Stomach smooth muscle (tissue), 2 donors: Measurements from ENCODE around the gene UVRAG.
A peak's percentile ranks its signal among the peaks of the same experiment; 100 is the strongest.

Source experiments
- H3K27ac ChIP-seq: one replicate; pipeline ENCODE4 v1.7.0; 2013; ENCODE audit warnings: mild to moderate bottlenecking, low read length, inconsistent platforms
- H3K27me3 ChIP-seq, 2 donors: one replicate each; pipeline ENCODE4 v1.7.0; 2013; ENCODE audit warnings: low read length in 2 of 2; ENCODE audit not compliant: insufficient read depth in 2 of 2, control insufficient read depth in 1 of 2
- H3K36me3 ChIP-seq, 2 donors: one replicate each; pipeline ENCODE4 v1.7.0; 2013; ENCODE audit warnings: low read length in 2 of 2; ENCODE audit not compliant: control insufficient read depth in 2 of 2, insufficient read depth in 2 of 2
- H3K4me1 ChIP-seq: one replicate; pipeline ENCODE4 v1.7.0; 2013; ENCODE audit warnings: low read length; ENCODE audit not compliant: control insufficient read depth, insufficient read depth
- H3K4me3 ChIP-seq, 2 donors: one replicate each; pipeline ENCODE4 v1.7.0; 2013; ENCODE audit warnings: low read length in 2 of 2
- H3K9ac ChIP-seq, 2 donors: one replicate each; pipeline ENCODE4 v1.7.0; 2013; ENCODE audit warnings: low read length in 2 of 2, mild to moderate bottlenecking in 1 of 2
- H3K9me3 ChIP-seq, 2 donors: one replicate each; pipeline ENCODE4 v1.7.0; 2013; ENCODE audit warnings: low read length in 2 of 2; ENCODE audit not compliant: control insufficient read depth in 2 of 2
- donor health status: healthy.
- donor health status: Pancreatic carcinoma.

UVRAG gene

DNA sequence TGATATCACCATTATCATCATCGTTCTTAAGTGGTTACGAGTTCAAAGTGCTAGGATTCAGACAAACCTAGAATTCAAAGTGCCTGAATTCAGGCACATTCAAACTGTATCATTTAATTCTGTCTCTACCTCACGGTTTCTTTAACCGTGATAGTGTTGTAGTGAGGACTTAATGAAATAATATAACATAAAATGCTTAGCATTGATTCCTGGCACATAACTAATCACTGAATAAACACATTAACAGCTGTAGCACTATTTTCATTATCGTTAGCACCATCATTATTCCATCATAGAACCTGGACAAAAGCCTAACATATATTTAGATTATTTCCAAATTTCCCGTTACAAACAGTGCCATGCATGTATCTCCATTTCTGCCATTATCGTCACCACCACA is 289.3 kb downstream of the UVRAG start:
- Histone ChIP-seq H3K36me3 (no peaks in the 10 kb centered on the region), H3K27me3 (no peaks in the 10 kb centered on the region), H3K9ac (no peak overlapping the region), H3K9me3 (no peaks in the 10 kb centered on the region), H3K4me1 (no peaks in the 10 kb centered on the region), H3K27ac (no peak overlapping the region), H3K4me3 (no peak overlapping the region)

DNA sequence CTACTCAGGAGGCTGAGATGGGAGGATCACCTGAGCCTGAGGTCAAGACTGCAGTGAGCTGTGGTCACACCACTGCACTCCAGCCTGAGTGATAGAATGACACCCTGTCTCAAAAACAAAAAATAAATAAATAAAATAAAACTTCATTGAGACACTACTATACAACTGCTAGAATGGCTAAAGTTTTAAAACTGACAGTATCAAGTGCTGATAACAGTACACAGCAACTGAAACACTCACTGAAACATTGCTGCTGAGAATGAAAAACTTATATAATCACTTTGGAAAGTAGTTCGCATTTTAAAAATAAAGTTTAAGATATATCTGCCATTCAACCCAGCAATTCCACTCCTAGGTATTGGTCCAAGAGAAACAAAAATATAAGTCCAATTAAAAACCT is 290.6 kb downstream of the UVRAG start:
- Histone ChIP-seq H3K4me3 (no peak overlapping the region), H3K27me3 (no peaks in the 10 kb centered on the region)

DNA sequence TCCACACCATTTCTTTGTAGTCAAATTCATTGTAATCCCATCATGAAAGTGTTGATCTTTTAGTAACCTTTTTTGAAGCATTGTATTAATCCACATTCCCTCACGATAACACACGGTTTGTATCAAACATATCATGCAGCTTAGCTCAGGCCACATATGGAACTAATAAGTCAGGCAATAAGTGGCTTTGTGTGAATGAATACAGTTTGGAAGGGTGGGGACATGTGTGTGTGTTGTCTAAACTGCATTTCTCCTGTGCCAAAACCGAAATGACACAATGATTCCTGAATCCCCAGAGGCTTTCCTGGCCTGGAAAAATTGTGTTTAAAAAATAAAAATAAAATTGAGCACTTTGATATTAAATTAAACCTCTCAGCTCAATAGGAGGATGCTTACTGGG is 293.0 kb downstream of the UVRAG start:
- H3K9ac ChIP-seq, result no peak overlapping the region
- no peaks in the 10 kb centered on the region for H3K9me3 ChIP-seq

More for the DNA sequence above, 290.6 kb downstream of the UVRAG start:
- H3K9ac ChIP-seq, result no peak overlapping the region
- H3K4me1 ChIP-seq, result no peaks in the 10 kb centered on the region
- no peaks in the 10 kb centered on the region for H3K9me3 ChIP-seq
- no peaks in the 10 kb centered on the region for H3K36me3 ChIP-seq
- no peak overlapping the region for H3K27ac ChIP-seq

DNA sequence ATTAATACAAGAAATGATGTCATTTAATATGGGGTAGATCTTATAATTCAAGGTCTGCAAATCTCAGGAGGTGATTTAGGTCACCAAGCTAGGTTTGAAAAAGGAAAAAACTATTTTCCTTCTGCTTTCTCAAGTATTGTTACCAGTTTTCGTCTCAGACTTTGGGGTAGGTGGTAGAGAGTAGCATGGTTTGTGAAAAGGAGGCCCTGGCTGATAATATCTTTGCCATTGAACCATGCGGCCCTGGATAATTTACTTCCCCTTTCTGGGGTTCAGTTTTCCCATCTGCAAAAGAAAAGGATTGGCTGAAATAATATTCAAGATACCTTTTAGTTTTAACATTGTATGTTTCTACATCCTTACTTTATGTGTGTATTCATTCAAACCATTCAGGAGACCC is 299.2 kb downstream of the UVRAG start:
- no peak overlapping the region for H3K4me3 ChIP-seq
- no peaks in the 10 kb centered on the region for H3K27me3 ChIP-seq
- no peaks in the 10 kb centered on the region for H3K4me1 ChIP-seq
- H3K27ac ChIP-seq, result no peak overlapping the region
- no peak overlapping the region for H3K9ac ChIP-seq
- no peaks in the 10 kb centered on the region for H3K9me3 ChIP-seq
- peaks cover 0 to 7% of the 10 kb centered on the region in 2 donors for H3K36me3 ChIP-seq

More for the DNA sequence above, 293.0 kb downstream of the UVRAG start:
- no peaks in the 10 kb centered on the region for H3K36me3 ChIP-seq
- no peaks in the 10 kb centered on the region for H3K27me3 ChIP-seq
- no peak overlapping the region for H3K4me3 ChIP-seq
- H3K27ac ChIP-seq, result no peak overlapping the region
- H3K4me1 ChIP-seq, result no peaks in the 10 kb centered on the region

DNA sequence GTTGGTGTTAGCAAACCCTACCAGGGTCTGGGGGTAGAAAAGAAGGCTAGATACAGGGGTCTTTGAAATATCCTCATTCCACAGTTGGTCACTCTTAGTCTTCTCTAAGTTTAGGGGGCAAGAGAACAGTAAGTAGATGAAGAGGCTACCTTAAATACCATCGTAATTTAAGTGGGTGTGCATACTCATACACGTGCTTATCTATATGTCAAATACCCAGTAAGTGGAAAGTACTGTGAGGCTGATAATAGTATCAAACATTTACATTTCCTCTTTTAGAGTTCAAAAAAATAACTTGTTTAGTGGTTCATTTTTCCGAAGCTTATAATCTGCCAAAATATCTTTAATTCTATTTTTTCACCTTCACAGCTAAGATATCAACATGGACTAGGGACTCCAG is 300.5 kb downstream of the UVRAG start:
- peaks cover 12% of the 10 kb centered on the region for H3K4me1 ChIP-seq
- H3K9me3 ChIP-seq, result no peaks in the 10 kb centered on the region
- H3K27ac ChIP-seq, result no peak overlapping the region
- no peak overlapping the region for H3K4me3 ChIP-seq
- peaks cover 0 to 7% of the 10 kb centered on the region in 2 donors for H3K36me3 ChIP-seq
- H3K27me3 ChIP-seq, result no peaks in the 10 kb centered on the region
- H3K9ac ChIP-seq, result no peak overlapping the region

DNA sequence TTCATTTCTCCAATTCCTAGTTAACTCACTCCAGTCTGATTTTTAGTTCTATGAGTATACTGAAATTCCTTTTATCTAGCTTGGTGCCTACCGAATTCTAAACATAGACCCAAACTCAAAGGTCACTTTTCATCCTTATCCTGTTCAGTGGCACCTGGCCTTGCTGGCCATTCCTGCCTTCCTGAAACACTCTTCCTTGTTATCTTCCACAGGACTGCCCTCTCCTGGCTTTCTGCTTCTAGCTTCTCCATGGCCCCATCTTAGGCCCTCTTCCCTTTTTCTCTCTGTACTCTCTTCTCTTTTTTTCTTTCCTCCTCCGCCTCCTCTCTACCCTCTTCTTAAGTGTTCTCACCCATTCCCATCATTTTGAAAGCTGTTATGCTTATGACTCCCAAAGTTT is 304.0 kb downstream of the UVRAG start:
- H3K27me3 ChIP-seq, result no peaks in the 10 kb centered on the region
- no peak overlapping the region for H3K9ac ChIP-seq
- peaks cover 21% of the 10 kb centered on the region for H3K4me1 ChIP-seq
- H3K36me3 ChIP-seq, result peaks cover 0 to 7% of the 10 kb centered on the region in 2 donors
- no peaks in the 10 kb centered on the region for H3K9me3 ChIP-seq
- no peak overlapping the region for H3K4me3 ChIP-seq
- no peak overlapping the region for H3K27ac ChIP-seq

DNA sequence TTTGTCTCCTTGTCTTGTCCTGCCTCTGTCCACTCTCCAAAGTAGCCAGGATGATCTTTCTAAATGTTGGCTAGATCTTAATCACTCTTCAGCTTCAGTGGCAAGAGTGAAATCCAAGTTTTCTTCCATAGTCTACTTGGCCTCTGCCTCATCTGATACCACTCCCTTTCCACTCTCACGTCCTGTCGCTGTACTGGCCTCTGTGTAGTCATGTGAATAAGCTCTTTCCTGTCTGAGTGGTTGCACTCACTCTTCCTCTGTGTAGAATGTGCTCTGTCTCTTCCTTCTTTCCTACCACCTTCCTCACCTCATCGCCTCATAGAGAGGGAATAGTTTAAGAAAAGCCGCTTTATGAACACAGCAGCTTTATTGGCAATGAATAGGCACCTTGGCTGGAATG is 304.8 kb downstream of the UVRAG start:
- no peak overlapping the region for H3K9ac ChIP-seq
- H3K9me3 ChIP-seq, result no peaks in the 10 kb centered on the region
- H3K36me3 ChIP-seq, result peaks cover 0 to 7% of the 10 kb centered on the region in 2 donors
- H3K27me3 ChIP-seq, result no peaks in the 10 kb centered on the region
- peak overlapping the region in 1 of 2 donors; percentile 16 for H3K4me3 ChIP-seq
- peaks cover 21% of the 10 kb centered on the region for H3K4me1 ChIP-seq
- H3K27ac ChIP-seq, result no peak overlapping the region

DNA sequence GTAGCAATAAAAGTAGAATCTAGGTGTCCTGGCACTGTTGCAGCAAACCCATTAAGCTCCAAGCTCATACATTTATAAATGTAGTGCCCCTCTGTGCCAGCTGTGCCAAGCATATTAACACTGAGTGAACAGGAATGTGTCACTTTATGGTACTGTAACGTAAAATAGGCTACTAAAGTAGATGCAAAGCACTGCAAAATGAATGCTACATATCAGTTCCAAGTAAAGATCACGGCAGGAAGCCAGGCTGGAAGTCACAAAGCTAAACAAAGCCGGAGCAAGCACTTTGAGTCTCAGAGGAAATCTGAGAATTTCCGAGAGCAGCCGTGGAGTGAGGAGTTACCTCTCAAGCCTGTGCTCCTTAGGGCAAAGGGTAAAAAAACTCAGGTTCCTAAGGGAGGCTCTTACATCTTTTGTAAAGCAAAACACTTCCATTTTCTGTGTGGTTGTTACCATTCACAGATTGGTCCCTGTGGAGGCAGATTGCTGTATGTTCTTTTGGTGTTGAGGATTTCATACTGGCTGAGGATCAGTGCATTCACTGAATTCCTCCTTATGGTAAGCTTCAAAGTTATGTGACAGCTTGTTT is 305.6 kb downstream of the UVRAG start:
- Histone ChIP-seq H3K9ac (no peak overlapping the region), H3K9me3 (no peaks in the 10 kb centered on the region), H3K27ac (peak overlapping the region; percentile 4), H3K4me1 (peaks cover 21% of the 10 kb centered on the region), H3K36me3 (peaks cover 0 to 7% of the 10 kb centered on the region in 2 donors), H3K4me3 (peak overlapping the region; percentile 42 to 44), H3K27me3 (no peaks in the 10 kb centered on the region)

DNA sequence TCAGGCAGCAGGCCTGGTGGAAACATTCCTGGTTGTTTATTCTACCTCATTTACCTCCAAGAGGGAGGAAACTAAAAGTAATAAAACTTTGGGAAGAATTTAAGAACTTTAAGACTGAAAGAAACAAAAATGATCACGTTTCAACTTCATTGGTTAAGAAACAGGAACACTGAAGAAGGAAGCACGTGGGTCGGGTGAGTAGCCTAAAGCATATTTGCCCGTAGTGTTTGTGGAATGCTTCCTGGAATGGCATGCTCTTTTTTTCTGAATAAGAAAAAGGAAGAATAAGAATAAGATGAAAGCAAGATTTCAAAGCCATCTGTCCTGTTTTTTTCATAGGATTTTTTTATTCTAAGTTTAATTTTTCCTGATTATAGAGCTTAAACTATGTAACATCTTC is 308.2 kb downstream of the UVRAG start:
- Histone ChIP-seq H3K4me1 (peaks cover 21% of the 10 kb centered on the region), H3K36me3 (no peaks in the 10 kb centered on the region), H3K4me3 (no peak overlapping the region)

DNA sequence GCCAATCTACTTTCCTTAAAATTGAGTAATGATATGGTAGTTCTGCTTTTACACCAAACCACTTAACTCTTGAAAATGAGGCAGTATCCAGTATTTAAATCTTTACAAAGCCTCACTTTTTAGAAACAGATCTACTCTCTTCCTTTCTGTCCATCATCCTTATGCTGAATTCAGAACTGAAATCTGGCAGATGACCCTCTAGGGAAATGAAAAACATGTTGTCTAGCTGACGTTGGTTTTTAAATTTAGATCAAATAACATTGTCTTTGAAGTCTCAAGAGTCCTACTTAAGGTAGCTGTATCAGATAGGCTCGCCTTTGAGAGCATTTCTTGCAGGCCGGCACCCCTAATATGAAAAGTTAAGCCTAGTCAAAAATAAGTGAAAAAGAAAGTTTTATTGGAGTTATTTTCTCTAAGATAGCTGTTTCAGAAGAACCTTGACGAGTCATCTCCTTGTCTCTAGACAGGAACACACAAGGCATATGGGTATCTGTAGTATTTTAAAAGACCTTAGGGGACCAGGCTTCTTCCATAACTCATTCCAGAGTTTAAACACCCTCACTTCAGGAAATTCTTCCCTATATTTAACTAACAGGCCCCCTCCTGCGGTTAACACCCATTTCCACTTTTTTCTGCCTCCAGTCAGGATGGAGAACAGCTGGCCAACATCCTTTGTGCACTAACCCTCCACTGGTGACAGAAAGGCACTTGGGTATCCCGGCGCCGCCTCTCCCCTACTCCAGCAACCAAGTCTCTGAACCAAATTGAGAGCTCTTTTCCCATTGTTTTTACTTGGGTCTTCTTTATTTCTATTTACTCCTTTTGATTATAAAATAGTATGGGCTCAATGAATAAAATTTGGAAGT is 310.1 kb downstream of the UVRAG start:
- H3K36me3 ChIP-seq, result no peaks in the 10 kb centered on the region
- H3K27ac ChIP-seq, result no peak overlapping the region
- no peak overlapping the region for H3K4me3 ChIP-seq
- H3K9me3 ChIP-seq, result no peaks in the 10 kb centered on the region
- H3K4me1 ChIP-seq, result peaks cover 14% of the 10 kb centered on the region
- no peak overlapping the region for H3K9ac ChIP-seq
- no peaks in the 10 kb centered on the region for H3K27me3 ChIP-seq

More for the DNA sequence above, 308.2 kb downstream of the UVRAG start:
- Histone ChIP-seq H3K9ac (no peak overlapping the region), H3K27me3 (no peaks in the 10 kb centered on the region), H3K27ac (no peak overlapping the region), H3K9me3 (no peaks in the 10 kb centered on the region)

DNA sequence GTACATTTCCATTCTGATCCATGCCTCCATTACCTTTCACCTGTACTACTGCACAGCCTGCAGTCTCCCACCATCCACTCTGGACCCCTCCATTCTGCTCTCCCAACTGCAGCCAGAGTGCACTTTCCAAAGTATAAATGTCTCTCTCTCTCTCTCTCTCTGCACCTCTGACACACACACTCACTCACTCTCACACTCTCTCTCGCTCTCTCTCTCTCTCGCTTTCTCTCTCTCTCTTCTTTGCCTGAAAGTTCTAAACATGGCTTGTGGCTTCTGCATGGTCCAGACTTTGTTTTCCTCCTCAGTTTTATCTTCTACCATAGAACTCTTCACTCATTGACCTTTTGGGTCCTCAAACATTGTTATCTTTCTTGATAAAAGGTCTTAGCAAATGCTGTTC is 314.7 kb downstream of the UVRAG start:
- Histone ChIP-seq H3K27me3 (no peaks in the 10 kb centered on the region), H3K36me3 (no peaks in the 10 kb centered on the region), H3K27ac (no peak overlapping the region), H3K9me3 (no peaks in the 10 kb centered on the region), H3K4me3 (no peak overlapping the region), H3K9ac (no peak overlapping the region), H3K4me1 (peaks cover 18% of the 10 kb centered on the region)
